Left forelimb (tissue), 1 donor: ENCODE data around the gene ZBTB46.

Experiments
- DNase-seq: peaks from one replicate; pipeline ENCODE4 v3.0.0-alpha.2; 2018; ENCODE audit warnings: low spot score

ZBTB46 gene

DNA sequence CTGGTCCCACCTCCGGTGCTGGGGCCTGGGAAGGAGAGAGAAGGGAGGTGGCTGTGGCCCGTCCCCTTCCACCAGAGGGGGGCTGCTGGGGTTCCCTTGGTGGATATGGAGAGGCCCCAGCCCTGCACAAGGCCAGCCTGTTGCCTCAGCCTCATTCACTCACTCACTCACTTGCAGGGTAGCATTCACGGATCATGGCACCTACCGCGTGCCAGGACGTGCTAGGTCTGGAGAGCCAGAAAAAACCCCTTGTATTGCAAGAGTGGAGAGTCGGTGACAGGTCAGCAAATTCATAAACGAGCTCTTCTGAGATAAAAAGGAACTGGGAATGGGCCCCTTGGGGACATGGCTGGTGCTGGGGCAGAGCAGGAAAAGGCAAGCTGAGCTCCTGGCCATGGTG, 6.4 kb upstream of the ZBTB46 start:
- no peak for DNase-seq

DNA sequence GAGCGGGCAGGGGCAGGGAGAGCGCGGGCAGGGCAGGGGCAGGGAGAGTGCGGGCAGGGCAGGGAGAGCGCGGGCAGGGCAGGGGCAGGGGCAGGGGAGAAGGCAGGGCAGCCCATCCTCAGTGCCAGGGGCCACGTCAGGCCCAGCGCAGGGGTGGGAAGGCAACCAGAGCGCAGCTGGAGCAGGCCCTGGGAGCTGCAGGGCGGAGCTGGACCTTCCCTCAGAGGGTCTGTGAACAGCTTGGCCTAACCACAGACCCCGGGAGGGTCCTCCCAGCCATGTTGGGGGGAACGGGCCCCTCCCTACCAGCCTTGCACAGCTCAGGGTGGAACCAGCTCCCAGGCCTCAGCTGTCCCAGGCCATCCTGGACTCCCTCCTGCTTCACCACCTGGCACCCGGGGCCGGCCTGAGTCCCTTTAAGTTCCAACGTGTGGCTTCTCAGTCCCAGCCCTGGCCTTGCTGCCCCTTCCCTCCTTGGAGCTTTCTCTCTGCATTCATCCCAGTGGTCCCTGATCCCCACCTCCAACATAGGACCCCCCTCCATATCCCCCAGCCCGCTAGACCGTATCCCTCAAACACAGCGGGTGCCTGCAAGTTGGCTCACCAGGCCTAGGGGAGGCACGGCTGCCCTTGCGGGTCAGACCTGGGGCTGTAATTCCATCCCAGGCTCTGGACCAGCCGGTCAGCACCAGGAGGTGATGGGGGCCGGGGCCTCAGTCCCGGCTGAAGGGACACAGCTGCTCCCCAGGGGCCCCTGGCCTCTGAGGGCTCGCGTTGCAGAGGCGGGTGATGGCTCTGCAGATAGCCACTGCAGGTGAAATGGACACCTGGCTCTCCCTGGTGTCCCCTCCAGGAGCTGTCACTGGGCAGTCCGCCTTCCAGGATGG, 5.6 kb upstream of the ZBTB46 start:
- DNase-seq: peak; percentile 70

DNA sequence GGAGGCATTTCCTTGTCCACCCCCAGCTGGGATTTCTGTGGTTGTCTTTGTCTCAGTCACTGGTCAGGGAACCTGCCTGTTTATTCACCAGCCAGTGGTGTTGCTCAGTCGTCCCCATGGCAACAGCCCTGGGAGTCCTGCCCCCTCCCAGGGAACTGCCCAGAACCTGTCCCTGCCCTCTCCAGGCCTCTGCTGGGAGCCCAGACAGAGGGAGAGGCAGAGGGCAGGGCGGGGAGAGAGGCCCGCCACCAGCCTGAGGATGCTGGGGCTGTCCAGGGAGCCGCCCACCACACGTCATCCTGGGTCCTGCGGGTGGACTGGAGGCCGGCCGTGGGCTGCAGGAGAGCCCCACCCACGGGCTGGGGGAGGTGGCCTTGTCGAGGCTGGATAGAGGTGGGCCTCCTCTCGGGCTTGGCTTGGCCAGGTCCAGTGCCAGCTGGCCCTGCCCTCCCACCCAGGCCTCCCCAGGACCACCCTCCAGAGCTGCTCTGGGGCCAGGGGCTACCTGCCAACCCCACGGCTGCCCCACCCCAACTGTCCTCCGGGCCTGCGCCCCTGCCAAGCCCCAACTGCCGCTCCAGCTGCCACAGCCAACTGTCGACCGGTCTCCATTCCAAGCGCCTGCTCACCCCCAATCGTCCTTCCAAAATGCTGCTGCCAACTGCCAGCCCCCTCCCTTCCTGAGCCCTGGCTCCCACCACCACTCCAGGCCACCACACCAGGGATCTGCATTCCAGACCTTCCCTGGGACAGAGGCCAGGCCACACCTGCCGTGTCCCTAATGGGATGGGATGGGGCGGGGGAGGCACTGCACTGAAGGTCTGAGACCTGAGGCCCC, 4.2 kb upstream of the ZBTB46 start:
- DNase-seq: peak; percentile 95

DNA sequence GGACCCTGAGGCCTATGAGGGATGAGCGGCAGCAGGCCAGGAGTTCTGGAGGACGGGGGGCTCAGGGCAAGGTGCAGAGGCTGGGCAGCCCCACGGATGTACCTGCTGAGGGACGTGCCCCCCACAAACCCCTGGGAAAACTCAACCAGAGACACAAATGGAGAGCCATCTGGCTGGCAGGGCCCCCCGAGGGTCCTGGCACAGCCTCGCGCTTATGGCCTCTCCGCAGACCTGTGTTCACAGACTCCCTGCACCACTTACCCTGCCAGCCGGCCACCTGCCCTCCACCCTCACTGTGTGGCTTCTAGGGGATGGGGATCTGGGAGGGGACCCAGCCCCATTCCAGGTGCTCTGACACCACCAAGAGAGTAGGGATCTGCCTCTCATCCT, 3.4 kb upstream of the ZBTB46 start:
- DNase-seq: no peak

DNA sequence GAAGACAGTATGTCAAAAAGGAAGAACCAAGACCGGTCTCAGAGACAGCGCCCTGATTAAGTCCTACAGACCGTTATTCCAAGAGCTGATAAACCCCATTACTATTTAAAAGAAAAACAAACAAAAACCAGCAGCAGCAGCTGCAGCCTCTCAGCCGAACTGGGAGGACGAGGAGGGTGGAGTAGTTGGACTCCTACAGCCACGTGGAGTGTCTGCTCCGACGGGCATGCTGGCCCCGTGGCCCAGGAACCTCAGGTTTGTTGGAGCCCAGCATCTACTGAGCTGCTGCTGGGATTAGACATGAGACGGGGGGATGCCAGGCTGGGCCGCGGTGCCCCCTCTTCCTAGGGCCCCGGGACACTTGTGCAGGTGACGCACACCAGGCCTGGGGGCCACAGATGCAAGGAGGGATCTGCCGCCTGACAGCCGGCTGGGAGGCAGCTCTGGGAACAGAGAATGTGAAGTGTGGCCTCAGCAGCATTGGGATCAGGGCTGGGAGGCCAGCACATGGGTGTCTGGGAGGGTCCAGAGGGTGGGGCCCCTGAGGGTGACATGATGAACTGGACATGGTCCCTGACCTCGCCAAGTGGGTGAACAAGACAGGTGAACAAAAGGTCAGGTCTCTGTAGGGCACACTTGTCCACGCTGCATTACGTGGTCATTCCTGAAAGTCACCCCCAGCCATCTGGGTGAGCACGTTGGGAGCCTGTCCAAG, 2.9 kb upstream of the ZBTB46 start:
- DNase-seq: no peak

DNA sequence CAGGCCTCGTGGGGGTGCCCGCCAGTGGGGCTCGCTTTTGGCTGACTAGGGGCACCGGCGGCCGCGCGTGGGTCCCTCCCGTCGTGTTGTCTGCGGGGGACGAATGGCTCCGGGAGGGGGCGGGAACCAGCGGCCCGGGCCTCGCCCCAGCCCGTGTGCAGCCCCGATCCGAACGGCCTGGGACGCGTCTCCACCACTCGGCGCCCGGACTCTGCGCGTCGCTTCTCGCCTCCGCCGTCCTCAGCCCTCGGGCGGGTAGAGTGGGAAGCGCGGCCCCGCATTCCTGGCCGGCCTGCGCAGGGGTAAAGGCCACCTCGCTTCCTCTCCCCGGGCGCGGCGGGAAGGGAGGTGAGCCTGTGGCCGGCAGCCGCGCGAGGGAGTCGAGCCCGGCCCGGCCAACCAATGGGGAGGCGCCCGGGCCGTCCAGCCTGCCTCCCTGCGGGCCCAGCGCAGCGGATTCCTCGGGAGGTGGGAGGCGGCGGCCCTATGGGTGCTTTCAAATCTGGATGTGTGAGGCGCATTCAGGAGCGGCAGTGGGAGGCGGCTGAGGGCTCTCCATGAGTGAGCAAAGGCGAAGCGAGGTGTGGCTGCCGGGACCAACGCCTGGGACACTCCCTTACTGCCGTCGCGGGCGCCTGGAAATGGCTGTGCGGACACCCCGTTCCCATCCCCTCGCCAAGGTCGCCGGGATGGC, 1.1 kb upstream of the ZBTB46 start:
- DNase-seq: no peak

DNA sequence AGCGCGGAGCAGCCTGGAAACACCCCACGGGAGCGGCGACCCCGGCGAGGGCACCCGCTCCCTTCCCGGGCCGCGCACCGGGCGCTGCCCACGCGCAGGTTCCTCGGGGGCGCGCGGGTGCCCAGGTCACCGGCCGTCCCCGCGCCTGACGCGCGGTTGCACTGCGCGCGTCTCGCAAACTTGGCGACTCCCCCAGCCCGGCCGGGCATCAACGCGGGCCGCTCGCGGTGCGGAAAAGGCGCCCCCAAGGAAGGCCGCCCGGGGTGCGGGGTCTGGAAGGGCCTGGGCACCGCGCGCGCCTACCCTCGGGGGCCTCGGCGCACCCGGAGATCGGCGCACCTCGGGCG, 555 bp upstream of the ZBTB46 start:
- no peak for DNase-seq

DNA sequence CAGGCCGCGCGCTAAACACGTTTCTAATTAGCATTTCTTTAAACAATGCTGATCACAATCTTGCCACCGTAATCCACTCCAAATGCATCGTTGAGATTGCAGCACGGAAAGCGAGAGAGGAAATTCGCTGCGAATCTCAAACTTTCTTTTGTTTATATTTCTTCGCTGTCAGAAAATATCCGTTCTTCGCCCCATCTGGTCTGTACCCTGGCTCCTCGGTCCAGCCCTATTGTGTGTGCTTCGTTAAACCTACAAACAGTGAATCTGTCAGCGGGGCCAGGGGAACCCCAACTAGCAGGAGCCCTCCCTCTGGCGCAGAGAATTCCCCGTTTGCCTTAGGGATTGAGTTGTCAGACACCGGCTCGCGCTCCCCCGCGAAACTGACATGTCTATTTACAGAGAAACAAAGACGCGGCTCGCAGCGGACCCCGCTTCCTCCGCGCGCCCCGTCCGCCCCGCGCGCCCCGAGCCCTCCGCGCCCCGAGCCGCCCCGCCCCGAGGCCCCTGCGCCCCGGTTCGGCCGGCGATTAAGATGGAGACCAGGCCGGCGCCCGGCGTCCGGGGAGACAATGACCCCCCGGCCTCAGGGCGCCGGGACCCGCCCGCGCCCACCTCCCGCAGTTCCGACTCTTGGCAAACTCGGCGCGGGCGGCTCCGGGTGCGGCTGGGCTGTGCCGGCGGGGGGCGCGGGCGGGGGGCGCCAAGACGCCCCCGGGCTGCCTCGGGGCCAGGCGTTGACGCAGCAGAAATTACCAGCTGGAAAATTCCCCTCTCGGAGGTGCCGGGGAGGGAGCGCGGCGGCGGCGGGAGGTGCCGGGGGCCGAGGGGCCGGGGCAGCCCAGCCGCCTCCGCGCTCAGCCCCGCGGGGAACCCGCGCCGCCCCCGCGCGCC, 874 bp downstream of the ZBTB46 start:
- no peak for DNase-seq

DNA sequence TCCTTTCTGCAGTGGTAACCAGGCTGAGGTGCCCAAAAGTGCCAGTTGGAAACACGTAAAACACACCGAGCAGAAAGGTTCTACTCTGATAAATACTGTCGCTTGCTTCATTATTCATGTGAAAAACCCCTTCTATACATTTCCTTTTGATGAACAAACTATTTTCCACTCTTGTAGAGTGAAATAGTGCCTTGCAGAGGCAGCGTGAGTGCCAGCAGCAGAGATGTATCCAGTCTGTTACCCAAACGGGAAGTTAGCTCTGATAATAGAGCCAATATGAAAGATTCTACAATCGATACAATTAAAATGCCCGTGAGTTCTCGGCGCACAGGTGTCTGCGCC, 1.5 kb downstream of the ZBTB46 start:
- DNase-seq: no peak

DNA sequence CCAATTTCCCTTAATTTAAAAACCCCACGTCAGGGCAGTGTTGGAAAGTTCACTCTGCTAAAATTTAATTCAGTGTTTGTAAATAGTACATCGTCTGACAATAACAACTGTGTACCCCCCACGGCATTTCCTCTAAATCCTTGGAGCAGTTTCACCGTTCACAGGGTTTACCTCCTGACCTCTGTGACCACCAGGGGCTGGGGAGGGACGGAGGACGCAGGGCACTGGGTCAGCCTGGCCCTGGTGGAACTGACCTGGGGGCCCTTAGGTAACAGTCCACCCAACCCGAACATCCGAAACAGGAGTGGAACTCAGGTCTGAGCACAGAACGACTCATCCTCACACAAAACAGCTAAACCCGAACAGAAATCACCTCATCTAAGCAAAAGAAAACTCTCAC, 2.1 kb downstream of the ZBTB46 start:
- no peak for DNase-seq

DNA sequence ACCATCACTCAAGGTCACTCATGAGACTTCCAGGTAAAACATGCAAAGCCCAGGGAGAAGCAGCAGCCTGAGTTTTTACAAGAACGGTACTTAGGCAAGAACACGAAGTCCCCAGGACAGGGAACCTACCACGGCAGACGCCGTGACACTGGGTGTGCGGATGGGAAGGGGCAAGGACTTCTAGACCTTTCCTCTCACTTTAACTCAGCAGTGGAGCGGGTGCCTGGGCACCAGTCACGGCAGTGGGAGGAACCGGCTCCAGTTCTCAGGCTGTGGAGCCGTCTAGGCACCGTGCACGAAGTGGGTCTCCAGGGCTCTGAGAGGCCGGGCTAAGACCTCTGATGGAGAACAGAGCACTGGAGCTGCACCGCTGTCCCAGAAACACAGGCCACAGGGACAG, 2.5 kb downstream of the ZBTB46 start:
- no peak for DNase-seq

DNA sequence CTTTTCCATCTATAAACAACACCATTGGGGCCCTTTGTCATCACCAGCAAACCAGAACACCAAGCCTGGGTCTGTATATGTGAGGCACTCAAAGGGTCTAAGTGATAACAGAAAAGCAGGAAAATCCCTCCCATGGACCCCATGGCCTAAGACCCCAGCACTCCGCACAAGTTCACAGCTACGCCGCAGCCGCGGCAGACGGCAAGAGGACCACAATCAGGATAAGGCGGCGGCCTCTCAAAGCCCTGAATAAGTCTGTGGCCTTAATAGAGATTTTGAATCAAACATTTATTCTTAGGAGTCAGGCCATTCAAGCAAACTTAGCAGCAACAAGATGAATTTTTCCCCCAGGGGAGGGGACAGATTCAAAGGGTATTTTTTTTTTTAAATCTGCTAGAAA, 2.9 kb downstream of the ZBTB46 start:
- no peak for DNase-seq

DNA sequence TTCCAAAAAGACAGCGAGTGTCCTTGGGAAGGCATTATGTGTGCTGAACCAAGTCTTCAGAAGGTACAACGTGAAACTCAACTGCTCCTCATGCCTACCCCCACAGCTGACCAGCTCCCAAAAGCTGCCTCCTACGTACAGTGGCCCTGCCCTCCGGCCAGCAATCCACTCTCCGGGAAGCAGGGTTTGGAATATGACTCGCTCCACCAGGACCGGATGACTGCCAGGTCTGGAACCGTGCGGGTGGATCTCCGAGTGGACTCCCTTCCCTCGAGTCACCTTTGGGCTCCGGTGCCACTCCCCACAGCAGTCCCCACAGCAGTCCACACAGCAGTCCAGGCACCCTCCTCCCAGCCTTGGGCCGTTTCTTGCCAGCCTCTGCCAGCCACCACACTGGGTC, 4.3 kb downstream of the ZBTB46 start:
- DNase-seq: no peak

DNA sequence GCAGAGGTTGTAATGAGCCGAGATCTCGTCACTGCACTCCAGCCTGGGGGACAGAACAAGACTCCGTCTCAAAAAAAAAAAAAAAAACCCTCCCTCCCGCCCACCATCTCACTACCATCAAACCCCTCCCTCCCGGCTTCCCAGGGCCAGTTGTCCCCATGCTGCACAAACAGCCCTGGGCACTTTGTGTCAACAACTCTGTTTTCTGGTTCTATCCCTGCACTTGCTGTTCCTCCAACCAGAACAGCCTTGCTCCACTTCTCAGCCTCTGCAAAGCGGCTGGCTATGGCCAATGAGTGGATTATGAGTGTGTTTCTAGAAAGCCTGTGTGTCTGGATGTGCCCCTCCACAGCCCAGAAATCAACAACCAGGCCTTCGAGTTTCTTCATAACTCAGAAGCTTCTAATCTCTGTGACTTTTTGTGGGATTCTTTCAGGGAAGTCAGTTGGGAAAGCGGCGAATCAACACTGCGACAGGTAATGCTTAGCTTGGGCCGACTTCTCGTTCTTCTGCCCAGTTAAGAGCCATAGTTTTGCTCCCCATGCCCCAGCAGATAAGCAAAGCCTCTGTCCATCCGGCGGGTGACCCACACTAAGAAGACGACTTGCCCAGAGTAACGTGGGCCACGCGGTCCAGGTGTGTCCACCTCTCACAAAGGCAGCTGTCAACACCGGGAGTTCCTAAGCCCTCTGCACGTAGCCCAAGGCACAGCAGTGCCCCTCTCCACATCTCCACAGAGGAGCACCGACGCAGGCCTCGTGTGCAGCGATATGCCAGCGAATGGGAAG, 5.5 kb downstream of the ZBTB46 start:
- DNase-seq: no peak

DNA sequence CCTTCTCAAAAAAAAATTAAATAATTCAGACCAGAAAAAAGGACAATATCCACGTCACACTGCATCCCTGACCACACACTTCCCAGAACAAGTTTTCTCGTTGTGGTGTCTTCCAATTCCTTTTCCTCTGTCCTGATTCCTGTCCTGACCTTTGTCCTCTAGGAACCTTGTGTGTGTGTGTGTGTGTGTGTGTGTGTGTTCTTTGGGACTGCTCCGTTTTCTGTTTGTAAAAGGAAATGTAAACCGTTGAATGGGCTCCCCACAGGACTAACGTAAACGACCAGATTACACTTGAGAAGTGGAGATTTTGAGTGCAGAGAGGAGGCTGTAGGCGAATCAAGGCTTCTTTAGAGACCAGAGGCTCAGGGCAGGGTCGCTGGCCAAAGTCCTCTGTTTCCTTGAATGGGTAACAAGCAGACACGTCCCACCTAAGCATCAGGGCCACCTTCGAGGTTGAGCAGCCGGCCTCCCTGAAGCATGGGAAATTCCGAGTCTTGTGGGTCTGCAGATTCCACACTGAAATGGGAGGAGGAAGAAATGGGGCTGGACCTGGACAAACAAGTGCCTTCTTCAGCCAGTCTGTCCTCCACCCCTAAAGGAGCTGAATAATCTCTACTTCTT, 7.3 kb downstream of the ZBTB46 start:
- no peak for DNase-seq

DNA sequence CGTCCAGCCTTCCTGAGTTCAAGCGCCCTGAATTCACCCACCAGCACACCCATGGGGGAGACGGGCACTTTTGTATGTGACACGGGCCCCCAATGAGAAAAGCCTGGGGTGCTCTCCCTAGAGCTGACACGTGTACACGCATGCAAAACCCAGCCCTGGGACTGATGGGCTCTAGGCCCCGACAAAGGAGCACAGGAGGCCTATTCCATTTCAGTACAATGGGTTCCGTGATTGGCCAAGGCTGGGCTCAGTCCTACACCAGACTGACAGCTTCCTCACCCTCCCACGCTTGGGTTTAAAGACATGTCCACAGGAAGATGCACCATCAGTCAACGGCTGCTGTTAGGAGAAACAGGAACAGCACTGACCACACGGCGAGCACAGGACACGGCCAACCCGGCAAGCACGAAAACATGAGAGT, 8.8 kb downstream of the ZBTB46 start:
- DNase-seq: no peak

DNA sequence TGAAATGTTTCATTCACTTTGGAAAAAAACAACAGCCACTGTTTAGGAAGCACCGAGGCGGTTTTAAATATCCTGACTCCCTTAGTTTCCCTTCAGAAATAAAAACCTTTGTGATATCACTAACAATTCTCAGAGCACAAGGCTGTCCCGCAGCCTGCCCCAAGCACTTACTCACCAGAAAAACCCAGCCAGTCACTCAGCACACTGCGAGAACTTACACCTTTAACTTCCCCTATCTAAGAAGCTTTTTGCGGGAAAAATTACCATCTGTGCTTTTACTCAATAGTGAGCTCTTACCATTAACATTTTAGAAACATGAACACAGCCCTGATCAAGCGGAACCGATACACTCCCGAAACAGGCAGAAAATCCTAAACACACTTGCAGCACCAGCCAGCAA, 9.3 kb downstream of the ZBTB46 start:
- DNase-seq: no peak

DNA sequence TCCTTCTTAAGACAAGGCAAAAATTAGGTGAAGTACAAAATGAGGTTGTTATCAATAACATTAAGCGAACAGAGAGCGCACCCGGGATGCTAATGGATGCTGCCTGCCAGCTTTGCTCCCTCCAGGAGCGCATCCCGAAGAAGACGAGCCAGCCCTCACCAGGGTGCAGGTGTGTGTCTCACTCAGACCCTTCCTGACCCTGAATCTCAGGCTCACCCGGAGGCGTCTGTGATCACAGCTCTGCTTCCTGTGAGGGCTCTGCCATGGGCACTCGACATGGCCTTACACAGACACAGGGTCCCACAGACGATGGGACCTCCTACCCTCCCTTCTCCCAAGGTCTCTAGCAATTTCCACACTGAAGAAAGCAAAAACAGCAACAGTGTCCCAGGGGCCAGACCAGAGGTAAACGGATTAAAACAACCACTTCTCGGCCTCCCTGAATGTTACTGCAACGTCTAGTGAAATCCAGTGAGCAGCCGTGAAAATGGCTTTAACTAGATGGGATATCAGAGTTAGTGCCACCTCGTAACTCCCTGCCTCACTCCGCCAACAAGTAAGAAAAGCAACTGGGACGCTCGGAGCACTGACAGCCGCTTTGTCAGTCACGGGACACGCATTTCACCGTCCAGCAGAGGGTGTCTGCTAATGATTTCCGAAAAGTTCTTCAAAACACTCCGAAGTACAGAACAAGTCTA, 11.7 kb downstream of the ZBTB46 start:
- no peak for DNase-seq

DNA sequence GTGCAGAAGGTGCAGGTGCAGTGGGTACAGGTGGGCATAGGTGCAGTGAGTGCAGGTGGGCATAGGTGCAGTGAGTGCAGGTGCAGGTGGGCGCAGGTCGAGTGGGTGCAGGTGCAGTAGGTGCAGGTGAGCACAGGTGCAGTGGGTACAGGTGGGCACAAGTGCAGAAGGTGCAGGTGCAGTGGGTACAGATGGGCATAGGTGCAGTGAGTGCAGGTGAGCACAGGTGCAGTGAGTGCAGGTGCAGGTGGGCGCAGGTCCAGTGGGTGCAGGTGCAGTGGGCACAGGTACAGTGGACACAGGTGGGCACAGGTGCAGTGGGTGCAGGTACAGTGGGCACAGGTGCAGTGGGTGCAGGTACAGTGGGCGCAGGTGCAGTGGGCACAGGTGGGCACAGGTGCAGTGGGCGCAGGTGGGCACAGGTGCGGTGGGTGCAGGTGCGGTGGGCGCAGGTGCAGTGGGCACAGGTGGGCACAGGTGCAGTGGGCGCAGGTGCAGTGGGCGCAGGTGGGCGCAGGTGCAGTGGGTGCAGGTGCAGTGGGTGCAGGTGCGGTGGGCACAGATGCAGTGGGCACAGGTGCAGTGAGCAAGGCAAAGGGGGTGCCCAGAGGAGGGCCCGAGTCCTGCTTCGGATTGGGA, 15.3 kb downstream of the ZBTB46 start:
- DNase-seq: no peak
